NCI-H1694 treated with DMSO at 0.1 percent for 48 hours (cell line): Measurements from ENCODE around the gene GPR26.
"Not testable (repeated sequence)": the region's sequence is repeated elsewhere in the genome, so short reads cannot be mapped to it uniquely, and the experiment has no call there.

Experiments
- DNase-seq: peaks from one replicate; lab custom pipeline; 2025; lab: John Stamatoyannopoulos, UW

The GPR26 gene

DNA sequence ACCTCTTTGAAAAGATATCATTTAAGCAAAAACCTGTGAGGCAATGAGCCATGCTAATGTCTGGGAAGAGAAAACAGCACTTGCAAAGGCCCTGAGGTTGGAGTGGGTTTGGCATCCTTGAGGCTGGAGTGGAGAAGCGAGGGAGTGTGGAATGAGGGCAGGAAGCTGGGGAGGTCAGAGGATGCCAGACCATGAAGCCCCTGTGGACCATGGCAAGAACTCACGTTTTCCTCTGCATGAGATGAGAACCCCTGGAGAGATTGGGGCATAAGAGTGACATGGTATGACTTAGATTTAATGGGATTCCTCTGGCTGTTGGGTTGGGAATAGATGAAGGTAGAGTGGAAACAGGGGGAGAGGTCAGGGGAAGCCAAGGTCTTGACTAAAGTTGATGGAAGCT is 49.4 kb downstream of the GPR26 start:
- DNase-seq = no peak

DNA sequence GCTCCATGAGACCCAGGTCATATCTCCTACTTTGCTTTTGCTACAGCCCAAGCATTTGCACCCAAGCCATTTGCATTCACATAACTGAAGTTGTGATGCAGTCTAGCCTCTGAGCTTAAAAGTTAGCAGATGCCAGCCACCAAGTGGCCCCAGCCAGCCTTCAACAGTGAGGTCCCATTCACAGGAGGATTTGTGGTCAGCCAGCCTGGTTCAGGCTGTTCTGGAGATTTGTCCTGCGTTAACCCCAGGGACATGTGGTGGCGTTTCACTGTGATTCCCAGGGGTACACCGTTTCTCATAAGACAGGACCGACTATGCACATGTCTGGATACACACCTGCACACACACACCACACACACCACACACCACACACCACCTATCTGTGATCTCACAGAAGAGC is 51.2 kb downstream of the GPR26 start:
- no peak for DNase-seq

DNA sequence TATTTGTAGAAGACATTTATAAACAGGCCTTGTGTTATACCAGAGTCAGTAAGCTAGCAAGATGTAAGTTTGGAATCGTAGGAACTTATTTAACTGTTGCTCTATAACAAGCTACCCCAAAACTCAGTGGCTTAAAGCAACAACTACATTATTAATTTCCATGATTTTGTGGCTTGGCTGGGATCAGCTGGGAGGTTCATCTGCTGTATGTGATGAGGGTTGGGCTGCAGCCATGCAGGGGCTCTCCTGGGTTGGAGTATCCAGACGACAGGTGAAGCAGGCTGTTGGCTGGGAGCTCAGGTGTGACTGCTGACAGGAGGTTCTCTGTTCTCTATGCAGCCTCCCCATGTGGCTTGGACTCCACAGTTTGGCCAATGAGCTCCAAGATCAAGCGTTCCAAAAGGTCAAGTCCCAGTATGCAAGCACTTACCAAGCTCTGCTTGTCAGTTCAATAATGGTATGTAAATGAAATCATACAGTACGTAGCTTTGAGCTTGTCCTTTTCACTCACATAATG is 52.4 kb downstream of the GPR26 start:
- no peak for DNase-seq

DNA sequence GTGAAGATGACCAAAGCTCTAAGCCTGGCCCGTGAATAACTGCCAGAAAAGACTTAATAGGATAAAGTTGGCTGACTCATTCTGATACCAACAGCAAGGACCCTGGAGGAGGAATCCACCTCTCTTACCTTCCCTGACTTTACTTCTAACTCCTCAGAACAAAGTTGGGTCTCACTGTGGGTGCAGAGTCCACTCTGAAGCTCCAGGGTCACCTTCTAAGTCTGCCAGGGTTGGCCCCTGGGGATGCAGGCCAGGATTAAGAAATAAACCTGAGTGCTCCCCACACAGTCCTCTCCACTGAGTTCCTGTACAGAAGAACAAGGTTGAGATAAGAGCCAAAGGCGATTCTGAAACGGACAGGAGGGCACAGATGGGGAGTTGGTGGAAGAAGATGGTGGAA is 54.4 kb downstream of the GPR26 start:
- DNase-seq = no peak

DNA sequence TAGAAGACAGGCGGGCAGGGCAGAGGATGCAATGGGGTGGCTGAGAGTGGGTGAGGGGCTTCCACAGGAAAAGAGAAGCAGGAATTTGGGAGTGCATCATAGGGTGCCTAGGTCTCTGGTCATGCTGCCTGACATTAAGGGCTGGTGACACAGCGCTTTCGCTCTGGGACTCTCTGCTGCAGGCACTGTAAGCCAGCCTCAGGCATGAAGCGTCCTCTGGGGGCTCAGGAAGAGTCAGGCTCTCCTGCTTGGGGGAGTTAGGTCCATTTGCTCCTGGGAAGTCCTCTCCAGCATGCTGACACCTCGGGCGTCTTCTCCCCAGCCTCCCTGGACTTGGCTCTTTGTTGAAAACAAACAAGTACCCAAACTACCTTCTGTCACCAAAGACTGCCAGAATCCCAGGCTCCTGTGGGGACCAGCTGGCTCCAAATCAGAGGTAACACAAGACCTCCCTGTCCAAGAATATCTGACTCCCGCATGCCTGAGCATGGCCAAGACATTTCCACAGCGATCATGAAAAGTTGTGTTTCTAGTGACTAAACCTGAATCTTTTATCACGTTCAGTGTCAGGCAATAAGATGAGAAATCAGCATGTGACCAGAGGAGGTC is 55.4 kb downstream of the GPR26 start:
- no peak for DNase-seq

DNA sequence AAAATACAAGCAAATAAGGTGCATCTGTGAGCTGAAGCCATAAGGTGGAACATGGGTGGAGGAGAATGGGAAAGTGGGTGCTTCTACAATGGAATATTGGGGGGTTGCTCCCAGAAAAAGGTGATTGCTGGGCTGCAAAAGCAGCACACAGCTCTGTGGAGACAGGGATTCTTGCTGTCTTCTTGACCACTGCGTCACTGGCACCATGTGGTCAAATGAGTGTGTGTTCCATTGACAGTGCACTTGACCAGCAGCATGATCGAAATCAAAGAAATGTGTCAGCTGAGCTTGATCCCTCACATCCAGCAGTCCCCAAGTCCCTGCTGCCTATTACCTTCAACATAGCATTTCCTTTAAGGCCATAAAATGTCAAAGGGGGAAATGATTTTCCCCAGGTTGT is 56.2 kb downstream of the GPR26 start:
- DNase-seq = no peak

DNA sequence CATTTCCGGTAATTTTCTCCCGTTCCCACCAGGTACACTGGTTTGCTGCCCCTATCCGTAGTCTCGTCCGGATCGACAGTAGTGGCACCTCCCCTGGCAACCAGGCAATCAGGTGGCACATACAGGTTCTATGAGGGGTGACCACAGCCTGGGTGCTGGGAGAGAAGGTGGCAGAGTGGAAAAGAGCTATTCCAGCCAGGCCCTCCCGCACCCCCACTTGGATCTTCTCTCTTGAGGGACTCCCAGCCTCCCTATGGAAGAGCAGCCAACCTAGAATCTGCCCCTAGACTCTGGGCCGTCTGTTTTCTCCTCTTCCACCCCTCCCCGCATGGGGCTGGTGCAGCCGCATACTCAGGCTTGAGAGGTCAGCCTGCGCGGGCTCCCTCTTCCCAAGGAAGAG is 58.6 kb downstream of the GPR26 start:
- DNase-seq = no peak

DNA sequence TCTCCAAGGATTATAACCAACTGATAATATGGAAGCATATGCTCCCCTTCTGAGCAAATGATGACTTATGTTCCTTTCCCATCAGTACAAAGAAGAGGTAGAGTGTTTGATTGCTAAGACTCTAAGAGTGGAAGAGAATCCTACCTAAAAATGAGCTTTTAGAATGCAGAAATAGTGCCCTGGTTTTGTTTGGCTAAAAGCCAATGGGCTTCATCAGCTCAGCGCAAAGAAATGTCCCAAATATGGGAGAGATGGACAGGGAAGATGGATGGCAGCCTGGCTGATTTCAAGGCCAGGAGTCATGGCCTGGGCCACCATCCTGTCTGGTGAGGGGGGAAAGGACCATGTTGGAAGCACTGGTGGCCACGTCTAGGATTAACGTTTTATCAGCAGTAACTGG is 60.2 kb downstream of the GPR26 start:
- DNase-seq = no peak

DNA sequence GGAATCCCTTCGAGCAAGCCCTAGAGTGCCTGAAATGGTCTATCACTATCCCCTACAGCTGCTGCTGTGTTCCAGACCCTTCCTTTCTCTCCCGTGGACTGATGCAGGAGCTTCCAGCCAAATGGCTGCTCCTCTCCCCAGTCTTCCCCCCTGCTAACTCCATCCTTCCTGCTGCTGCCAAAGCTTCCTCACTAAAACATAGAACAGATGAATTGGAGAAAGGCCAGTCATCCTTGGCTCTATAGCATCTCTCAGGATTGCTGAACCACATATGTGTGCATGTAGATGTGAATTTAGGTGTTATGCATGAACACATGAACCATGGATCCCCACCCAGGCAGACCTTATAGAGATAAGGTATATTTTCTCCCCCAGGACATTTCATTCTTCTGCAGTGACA is 60.7 kb downstream of the GPR26 start:
- no peak for DNase-seq

DNA sequence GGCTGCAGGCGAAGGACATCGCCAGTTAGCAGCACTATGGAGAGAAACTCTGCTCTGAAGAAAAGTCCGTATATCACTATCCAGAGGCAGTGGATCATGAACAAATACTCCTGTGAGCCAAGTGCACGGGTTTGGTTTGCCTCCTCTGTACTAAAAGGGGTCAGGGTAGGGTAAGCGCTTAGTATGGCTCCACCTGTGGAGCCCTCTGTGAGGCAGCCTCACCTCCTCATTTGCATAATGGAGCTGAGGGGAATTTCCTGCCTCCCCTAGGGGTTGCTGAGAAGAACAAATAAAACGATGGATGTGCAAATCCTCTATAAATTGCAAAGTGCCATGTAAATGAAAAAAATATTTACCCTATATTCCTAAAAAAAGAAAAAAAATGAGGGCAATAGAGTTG is 63.4 kb downstream of the GPR26 start:
- DNase-seq = no peak

DNA sequence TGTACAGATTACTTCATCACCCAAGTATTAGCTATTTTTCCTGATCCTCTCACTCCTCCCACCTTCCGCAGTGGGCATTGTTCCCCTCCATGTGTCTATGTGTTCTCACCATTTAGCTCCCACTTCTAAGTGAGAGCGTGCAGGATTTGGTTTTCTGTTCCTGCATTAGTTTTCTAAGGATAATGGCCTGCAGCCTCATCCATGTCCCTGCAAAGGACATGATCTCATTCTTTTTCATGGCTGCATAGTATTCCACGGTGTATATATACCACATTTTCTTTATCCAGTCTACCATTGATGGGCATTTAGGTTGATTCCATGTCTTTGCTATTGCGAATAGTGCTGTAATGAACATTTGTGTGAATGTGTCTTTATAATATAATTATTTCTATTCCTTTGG is 70.8 kb downstream of the GPR26 start:
- not testable (repeated sequence) for DNase-seq

DNA sequence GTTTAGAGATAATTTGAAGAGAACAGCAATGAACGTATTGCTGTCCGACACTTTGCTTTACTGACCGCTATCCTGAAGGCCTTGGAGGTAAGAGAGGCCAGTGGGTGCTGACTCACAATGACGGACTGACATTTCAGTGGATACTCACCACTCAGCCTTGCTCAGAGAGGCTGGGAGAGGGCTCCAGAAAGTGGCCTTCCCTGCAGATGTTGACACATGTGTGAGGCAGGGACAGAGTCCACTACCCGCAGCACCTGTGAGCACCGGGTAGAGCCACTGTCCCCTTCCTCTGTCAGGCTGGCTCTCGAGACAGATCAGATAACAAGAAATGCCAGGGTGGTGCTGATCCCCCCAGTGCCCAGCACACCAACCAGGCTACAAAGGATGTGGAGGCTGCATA is 75.0 kb downstream of the GPR26 start:
- DNase-seq = no peak

DNA sequence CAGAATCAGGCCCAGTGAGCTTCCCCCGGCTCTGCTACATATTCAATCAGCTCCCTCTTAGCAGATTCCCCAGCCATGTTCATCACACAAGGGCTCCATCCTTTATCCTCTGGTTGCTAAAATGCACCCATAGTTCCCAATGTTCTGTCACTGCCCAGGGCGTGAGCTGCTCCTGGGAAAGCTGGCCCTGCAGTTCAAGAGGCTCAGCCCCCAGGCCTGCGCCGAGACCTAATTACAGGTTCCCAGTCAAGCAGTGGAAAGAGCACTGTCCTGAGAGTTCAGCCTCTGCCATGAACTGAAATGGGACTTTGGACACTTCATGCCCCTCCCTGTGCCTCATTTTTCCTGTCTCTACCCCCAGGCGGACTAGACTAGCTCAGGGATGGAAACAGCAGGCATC is 75.6 kb downstream of the GPR26 start:
- no peak for DNase-seq

DNA sequence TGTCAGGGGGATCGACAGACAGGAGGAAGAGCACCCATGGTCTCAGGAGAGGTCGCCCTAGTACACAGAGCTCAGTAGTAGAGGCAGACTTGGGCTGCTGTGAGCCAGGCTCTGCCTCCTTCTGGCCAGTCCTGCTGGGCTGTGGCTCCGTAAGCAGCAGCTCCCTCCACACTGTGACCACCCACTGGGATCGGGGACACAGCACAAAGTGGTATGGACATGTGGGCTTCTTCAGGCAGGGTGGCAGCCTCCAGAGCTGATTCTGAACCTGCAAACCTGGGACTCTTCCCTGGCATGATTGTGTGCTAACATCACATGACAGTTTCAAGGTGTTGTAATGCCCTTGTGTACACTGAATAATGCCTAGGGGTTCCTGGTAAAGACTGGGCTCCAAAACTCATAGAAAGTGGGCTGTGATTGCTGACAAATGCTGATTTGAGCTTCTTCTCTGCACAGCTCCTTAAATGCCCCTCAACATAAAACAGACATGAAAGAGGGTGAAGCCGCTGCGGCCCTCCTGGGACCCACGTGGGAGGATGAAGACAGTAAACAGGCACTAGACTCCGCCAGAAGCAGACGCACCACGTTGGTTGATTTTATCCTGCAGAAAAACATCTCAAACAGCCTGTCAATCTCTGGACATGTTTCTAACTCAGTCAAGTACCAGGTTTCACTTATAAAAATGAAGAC is 76.7 kb downstream of the GPR26 start:
- DNase-seq = no peak

DNA sequence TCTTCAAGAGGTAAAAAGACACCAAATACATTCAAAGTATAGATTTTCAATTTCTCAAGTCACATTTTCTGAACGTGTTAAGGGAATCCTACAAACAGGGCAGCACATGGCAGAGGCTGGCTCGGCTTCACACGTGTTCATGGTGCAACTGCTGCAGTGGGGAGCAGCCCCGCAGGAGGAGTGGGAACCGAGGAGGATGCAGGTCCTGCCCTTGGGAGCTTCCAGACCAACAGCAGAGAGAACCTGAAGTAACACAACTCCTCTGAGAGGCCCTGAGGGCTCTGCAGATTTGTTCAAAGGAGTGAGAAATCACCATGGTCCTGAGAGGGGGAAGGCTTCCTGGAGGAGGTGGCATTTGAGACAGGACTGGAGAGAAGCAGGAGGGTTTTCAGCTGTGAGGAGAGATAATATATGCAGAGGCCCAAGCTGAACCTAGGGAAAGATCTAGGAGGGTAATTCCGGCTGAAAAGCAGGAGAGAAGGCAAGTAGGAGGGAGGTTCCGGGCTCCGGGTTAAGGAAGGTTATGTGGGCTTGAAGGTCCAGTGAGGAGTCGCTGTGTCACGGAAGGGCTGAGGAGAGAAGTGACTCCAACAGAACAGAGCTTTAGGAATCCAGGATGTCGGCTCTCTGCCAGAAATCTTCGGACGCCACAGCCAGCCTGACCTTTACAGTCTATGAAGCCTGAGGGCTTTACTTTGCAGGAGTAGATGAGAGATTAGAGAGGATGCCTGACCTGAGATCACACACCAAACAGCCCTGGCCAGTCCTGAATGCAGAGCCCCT is 77.5 kb downstream of the GPR26 start:
- DNase-seq = no peak

DNA sequence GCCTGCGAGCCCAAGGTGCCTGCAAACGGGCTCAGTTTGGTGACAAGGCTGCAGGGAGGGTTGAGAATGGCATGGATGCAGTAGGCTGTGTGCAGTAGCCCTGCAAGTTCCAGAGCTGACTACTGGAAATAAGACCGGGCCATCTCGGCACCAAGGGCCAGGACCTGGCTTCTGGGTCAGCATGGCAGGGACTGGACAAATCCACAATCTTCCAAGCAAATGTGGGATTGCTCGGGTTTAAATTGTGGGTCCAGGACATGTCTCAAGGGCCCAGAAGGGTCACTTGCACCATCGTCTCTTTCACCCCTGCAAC is 78.0 kb downstream of the GPR26 start:
- DNase-seq = no peak
